Activated B cell treated with CpG ODN at 0.5 μM for 24 hours (primary cell): Measurements from ENCODE around the gene SOX9. TPM values are rescaled to one million over a fixed set of nuclear protein-coding genes. Genes with fewer than 3 reads are reported as not detected.

Source experiments
- ATAC-seq: fragments of 200-7000 bp; cut with Tn5 transposase; one replicate; pipeline ENCODE4 v1.10.0; 2021; ENCODE audit warnings: low read depth, mild to moderate bottlenecking, moderate library complexity
- CTCF ChIA-PET: fragments of 350-600 bp; sonication (Branson Sonifier 250); formaldehyde crosslinking; loops from one replicate; lab custom pipeline; 2021; ENCODE audit warnings: antibody characterized with exemption; lab: Charles Lee
- POLR2A ChIA-PET: fragments of 350-600 bp; sonication (Branson Sonifier 250); formaldehyde crosslinking; loops from one replicate; lab custom pipeline; 2021; ENCODE audit warnings: antibody characterized with exemption; lab: Charles Lee
- DNase-seq: peaks from one replicate; pipeline ENCODE4 v3.0.0; 2022
- H3K27ac Mint-ChIP-seq: one replicate; pipeline ENCODE4 v1.8.0; 2020; ENCODE audit warnings: mixed read lengths
- H3K27me3 Mint-ChIP-seq: one replicate; pipeline ENCODE4 v1.8.0; 2021; ENCODE audit warnings: mixed read lengths
- H3K36me3 Mint-ChIP-seq: one replicate; pipeline ENCODE4 v1.8.0; 2021; ENCODE audit warnings: low read depth, mixed read lengths
- H3K4me1 Mint-ChIP-seq: one replicate; pipeline ENCODE4 v1.8.0; 2021; ENCODE audit warnings: mixed read lengths
- H3K4me3 Mint-ChIP-seq: one replicate; pipeline ENCODE4 v1.8.0; 2020; ENCODE audit warnings: mild to moderate bottlenecking, mixed read lengths
- H3K9me3 Mint-ChIP-seq: one replicate; pipeline ENCODE4 v1.8.0; 2020; ENCODE audit warnings: mixed read lengths
- CTCF ChIP-seq: fragments of 200-600 bp; IDR thresholded peaks from one replicate; pipeline ENCODE4 v1.8.0; 2022; ENCODE audit warnings: antibody characterized with exemption, mild to moderate bottlenecking
- intact Hi-C: fragments of 100-400 bp; cut with micrococcal nuclease; formaldehyde crosslinking; loops from one replicate; pipeline ENCODE4 v1.15.1; 2024
- total RNA-seq: library from RNA; stranded (reverse); gene quantifications from 2 replicates; pipeline ENCODE4 v1.2.3, GENCODE V29; 2022

SOX9 gene
- total RNA-seq, 1 donor from 2014 or later: 0.07 TPM

GRCh38 chr17:72093707-72094106 is 27.1 kb upstream of the SOX9 start:
- H3K36me3 Mint-ChIP-seq: no peaks in the 10 kb centered on the region
- POLR2A ChIA-PET: no interaction called here
- H3K4me1 Mint-ChIP-seq: no peaks in the 10 kb centered on the region
- H3K27me3 Mint-ChIP-seq: peaks cover 2% of the 10 kb centered on the region
- H3K9me3 Mint-ChIP-seq: peaks cover 3% of the 10 kb centered on the region
- ATAC-seq (no peak), DNase-seq (no peak)
- no peak overlapping the region for H3K27ac Mint-ChIP-seq
- intact Hi-C loops: no loop called here
- no peak overlapping the region for H3K4me3 Mint-ChIP-seq
- TF ChIP-seq CTCF: no peak
- CTCF ChIA-PET: no interaction called here

DNA sequence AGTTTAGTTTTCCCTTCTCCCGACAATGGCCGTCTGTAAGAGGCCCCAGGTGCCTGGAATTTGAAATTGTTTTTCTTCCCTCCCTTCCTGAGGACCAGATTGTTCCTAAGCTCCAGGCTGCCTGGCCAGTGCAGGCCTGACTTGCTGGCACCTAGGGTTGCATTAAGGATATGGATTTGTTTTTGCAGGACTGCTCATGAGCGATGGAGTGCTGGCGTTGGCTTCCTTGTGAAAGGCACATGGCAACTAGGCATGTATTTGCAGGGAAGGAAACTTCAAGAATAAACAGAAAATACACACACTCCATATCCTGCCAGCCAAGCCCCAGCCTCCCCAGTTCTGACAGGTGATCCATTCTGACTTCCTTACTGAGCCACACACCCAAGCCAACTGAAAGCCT is 25.5 kb upstream of the SOX9 start:
- DNase-seq (no peak), ATAC-seq (no peak)
- Mint-ChIP-seq H3K4me3 (no peak overlapping the region), H3K4me1 (no peaks in the 10 kb centered on the region), H3K27me3 (peaks cover 2% of the 10 kb centered on the region), H3K36me3 (no peaks in the 10 kb centered on the region), H3K27ac (no peak overlapping the region), H3K9me3 (peaks cover 4% of the 10 kb centered on the region)
- ChIA-PET POLR2A (no interaction called here), CTCF (no interaction called here)
- TF ChIP-seq CTCF: no peak
- intact Hi-C loops: no loop called here

DNA sequence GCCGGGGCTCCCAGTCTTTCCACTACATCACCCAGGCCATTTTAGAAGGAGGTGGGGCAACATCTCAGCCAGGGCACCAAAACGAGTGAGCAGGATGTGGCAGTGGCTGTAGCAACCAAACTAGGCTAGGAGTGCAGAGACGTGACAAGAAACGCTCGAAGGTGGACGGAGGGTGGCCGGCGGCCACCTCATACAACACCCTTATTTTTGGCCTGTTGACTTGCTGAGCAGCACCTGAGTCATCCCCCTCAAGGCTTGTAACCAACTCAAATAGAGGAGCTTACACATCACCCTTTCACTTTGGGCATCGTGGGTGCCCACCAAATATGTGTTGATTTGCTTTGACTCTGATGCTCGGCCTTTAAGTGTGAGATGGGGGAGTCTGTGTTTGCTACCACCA is 23.7 kb upstream of the SOX9 start:
- H3K27me3 Mint-ChIP-seq: peaks cover 2% of the 10 kb centered on the region
- no peak for DNase-seq
- H3K9me3 Mint-ChIP-seq: peaks cover 4% of the 10 kb centered on the region
- no peaks in the 10 kb centered on the region for H3K4me1 Mint-ChIP-seq
- no peak overlapping the region for H3K4me3 Mint-ChIP-seq
- POLR2A ChIA-PET: no interaction called here
- no peak overlapping the region for H3K27ac Mint-ChIP-seq
- H3K36me3 Mint-ChIP-seq: no peaks in the 10 kb centered on the region
- intact Hi-C loops: no loop called here
- ATAC-seq: no peak
- CTCF ChIA-PET: no interaction called here
- TF ChIP-seq CTCF: no peak

DNA sequence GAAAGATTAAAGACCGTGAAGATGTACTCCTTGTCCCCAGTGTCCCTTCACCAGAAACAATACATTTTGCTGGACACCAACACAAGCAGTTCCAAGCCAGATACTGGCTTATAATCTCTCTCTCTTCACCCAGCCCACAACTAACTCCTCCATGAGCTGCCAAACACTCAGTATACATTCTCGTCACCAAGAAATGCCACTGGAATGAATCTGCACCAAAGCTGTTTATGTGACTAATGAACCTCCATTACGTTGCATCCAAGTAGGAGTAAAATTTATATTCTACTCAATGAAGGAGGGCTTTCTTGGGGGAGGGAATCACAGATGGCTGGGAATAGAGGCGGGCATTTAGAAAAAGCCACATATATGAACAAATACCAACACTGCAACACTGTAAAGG is 20.9 kb upstream of the SOX9 start:
- H3K4me1 Mint-ChIP-seq: no peaks in the 10 kb centered on the region
- ATAC-seq: no peak
- H3K4me3 Mint-ChIP-seq: no peak overlapping the region
- H3K27ac Mint-ChIP-seq: no peak overlapping the region
- ChIA-PET POLR2A (no interaction called here), CTCF (no interaction called here)
- DNase-seq: no peak
- peaks cover 1% of the 10 kb centered on the region for H3K9me3 Mint-ChIP-seq
- no peak for TF ChIP-seq CTCF
- H3K36me3 Mint-ChIP-seq: no peaks in the 10 kb centered on the region
- no peaks in the 10 kb centered on the region for H3K27me3 Mint-ChIP-seq
- intact Hi-C loops: no loop called here

- Mint-ChIP-seq H3K27me3 (no peaks in the 10 kb centered on the region), H3K36me3 (no peaks in the 10 kb centered on the region), H3K4me1 (no peaks in the 10 kb centered on the region), H3K4me3 (no peak overlapping the region), H3K9me3 (peaks cover 1% of the 10 kb centered on the region), H3K27ac (no peak overlapping the region)
- CTCF ChIA-PET: no interaction called here
- ATAC-seq (no peak), DNase-seq (no peak)
- TF ChIP-seq CTCF: no peak
- POLR2A ChIA-PET: no interaction called here
- intact Hi-C loops: no loop called here
Measured at GRCh38 chr17:72100470-72100869, 20.4 kb upstream of the SOX9 start.
